ENCODE measurements around the gene BSCL2.
A peak's percentile ranks its signal among the peaks of the same experiment; 100 is the strongest.
"Not testable (repeated sequence)": the region's sequence is repeated elsewhere in the genome, so short reads cannot be mapped to it uniquely, and the experiment has no call there.

The BSCL2 gene

GRCh38 chr11:62688491-62688890 is 18.7 kb downstream of the BSCL2 start:
- no peak for DNase-seq (ENCODE audit: low read depth in 2 of 2)

- DNase-seq (ENCODE audit: low read depth in 2 of 2) = no peak
Observed at GRCh38 chr11:62687508-62688396, 19.5 kb downstream of the BSCL2 start.

GRCh38 chr11:62682518-62682917 is 24.7 kb downstream of the BSCL2 start:
- DNase-seq (ENCODE audit: low read depth in 2 of 2) = no peak

- DNase-seq (ENCODE audit: low read depth in 2 of 2) = no peak
Observed at GRCh38 chr11:62680825-62681240, 26.4 kb downstream of the BSCL2 start.

- DNase-seq (ENCODE audit: low read depth in 2 of 2) = peak; percentile 83 to 86
Observed at GRCh38 chr11:62678770-62679696, 28.2 kb downstream of the BSCL2 start, which contains the start of gene UBXN1. TSS of gene UBXN1 (minus strand) at chr11:62679073. CDS start at chr11:62678923, 150 bp downstream.

- DNase-seq (ENCODE audit: low read depth in 2 of 2) = no peak
Observed at GRCh38 chr11:62678433-62678769, 28.8 kb downstream of the BSCL2 start.

- DNase-seq (ENCODE audit: low read depth in 2 of 2) = no peak
Observed at GRCh38 chr11:62677714-62678113, 29.5 kb downstream of the BSCL2 start.

- DNase-seq (ENCODE audit: low read depth in 2 of 2) = no peak
Observed at GRCh38 chr11:62677156-62677555, 30.1 kb downstream of the BSCL2 start.

- DNase-seq (ENCODE audit: low read depth in 2 of 2) = no peak
Observed at GRCh38 chr11:62676698-62677097, 30.5 kb downstream of the BSCL2 start.

- not testable (repeated sequence) for DNase-seq (ENCODE audit: low read depth in 2 of 2)
Observed at GRCh38 chr11:62675415-62675814, 31.8 kb downstream of the BSCL2 start.

- no peak for DNase-seq (ENCODE audit: low read depth in 2 of 2)
Observed at GRCh38 chr11:62673196-62673525, 34.1 kb downstream of the BSCL2 start.

GRCh38 chr11:62671608-62672389 is 35.4 kb downstream of the BSCL2 start, which contains the start of the genes LBHD1 and UQCC3:
TSS of gene LBHD1 (minus strand) at chr11:62672267. CDS start at chr11:62670031, 2,236 bp downstream.
TSS of gene UQCC3 (plus strand) at chr11:62671673. CDS start at chr11:62671746, 73 bp downstream.
- peak; percentile 60 to 66 for DNase-seq (ENCODE audit: low read depth in 2 of 2)

- DNase-seq (ENCODE audit: low read depth in 2 of 2) = no peak
Observed at GRCh38 chr11:62671236-62671607, 36.0 kb downstream of the BSCL2 start.

- no peak for DNase-seq (ENCODE audit: low read depth in 2 of 2)
Observed at GRCh38 chr11:62669420-62670161, 37.6 kb downstream of the BSCL2 start.

GRCh38 chr11:62667460-62667859 is 39.8 kb downstream of the BSCL2 start:
- DNase-seq (ENCODE audit: low read depth in 2 of 2) = no peak

- no peak for DNase-seq (ENCODE audit: low read depth in 2 of 2)
Observed at GRCh38 chr11:62666259-62666926, 40.8 kb downstream of the BSCL2 start.

- peak in 1 of 2 donors; percentile 53 for DNase-seq (ENCODE audit: low read depth in 2 of 2)
Observed at GRCh38 chr11:62665599-62666258, 41.5 kb downstream of the BSCL2 start.

GRCh38 chr11:62665075-62665598 is 42.1 kb downstream of the BSCL2 start, which contains the start of the genes C11orf98 and CSKMT:
TSS of gene C11orf98 (minus strand) at chr11:62665210. CDS start at chr11:62665169, 41 bp downstream.
TSS of gene CSKMT (plus strand) at chr11:62665312. CDS start at chr11:62665880, 568 bp downstream.
- peak; percentile 92 to 93 for DNase-seq (ENCODE audit: low read depth in 2 of 2)

- peak in 1 of 2 donors; percentile 42 for DNase-seq (ENCODE audit: low read depth in 2 of 2)
Observed at GRCh38 chr11:62664405-62665074, 42.7 kb downstream of the BSCL2 start.

All from stimulated activated CD8-positive, alpha-beta memory T cell treated with anti-CD3 and anti-CD28 coated beads, Interleukin-15, amount 100 ng/mL, for 48 hours (primary cell).